Measurements from ENCODE around the gene MNAT1.

The MNAT1 gene

GRCh38 chr14:60865378-60866127 lies 131.0 kb downstream of the MNAT1 start:
- DNase-seq (ENCODE audit: low spot score) (no peak), ATAC-seq (ENCODE audit: low read depth) (no peak)
- Histone ChIP-seq H3K27me3 (ENCODE audit: insufficient read depth, poor library complexity, severe bottlenecking) (no peaks in the 10 kb centered on the region), H3K4me3 (ENCODE audit: severe bottlenecking) (no peak overlapping the region), H3K9me3 (ENCODE audit: severe bottlenecking) (no peaks in the 10 kb centered on the region), H3K36me3 (ENCODE audit: low read depth) (no peaks in the 10 kb centered on the region), H3K27ac (ENCODE audit: poor library complexity, severe bottlenecking) (no peak overlapping the region), H3K4me1 (ENCODE audit: insufficient read depth, poor library complexity, severe bottlenecking) (peaks cover 18% of the 10 kb centered on the region)
- no peak for TF ChIP-seq CTCF (IDR thresholded peaks at IDR 0.05; ENCODE audit: poor library complexity, severe bottlenecking)

GRCh38 chr14:60867503-60868172 lies 133.1 kb downstream of the MNAT1 start:
- Histone ChIP-seq H3K27me3 (ENCODE audit: insufficient read depth, poor library complexity, severe bottlenecking) (no peaks in the 10 kb centered on the region), H3K27ac (ENCODE audit: poor library complexity, severe bottlenecking) (no peak overlapping the region), H3K36me3 (ENCODE audit: low read depth) (no peaks in the 10 kb centered on the region), H3K4me1 (ENCODE audit: insufficient read depth, poor library complexity, severe bottlenecking) (peaks cover 2% of the 10 kb centered on the region), H3K9me3 (ENCODE audit: severe bottlenecking) (no peaks in the 10 kb centered on the region), H3K4me3 (ENCODE audit: severe bottlenecking) (no peak overlapping the region)
- no peak for ATAC-seq (ENCODE audit: low read depth)
- no peak for TF ChIP-seq CTCF (IDR thresholded peaks at IDR 0.05; ENCODE audit: poor library complexity, severe bottlenecking)
- no peak for DNase-seq (ENCODE audit: low spot score)

GRCh38 chr14:60878121-60878520 lies 143.6 kb downstream of the MNAT1 start:
- ATAC-seq (ENCODE audit: low read depth) (no peak), DNase-seq (ENCODE audit: low spot score) (no peak)
- Histone ChIP-seq H3K36me3 (ENCODE audit: low read depth) (peaks cover 19% of the 10 kb centered on the region), H3K27me3 (ENCODE audit: insufficient read depth, poor library complexity, severe bottlenecking) (no peaks in the 10 kb centered on the region), H3K27ac (ENCODE audit: poor library complexity, severe bottlenecking) (no peak overlapping the region), H3K4me3 (ENCODE audit: severe bottlenecking) (no peak overlapping the region), H3K9me3 (ENCODE audit: severe bottlenecking) (no peaks in the 10 kb centered on the region), H3K4me1 (ENCODE audit: insufficient read depth, poor library complexity, severe bottlenecking) (peaks cover 4% of the 10 kb centered on the region)
- TF ChIP-seq CTCF (IDR thresholded peaks at IDR 0.05; ENCODE audit: poor library complexity, severe bottlenecking): no peak

- Histone ChIP-seq H3K4me3 (ENCODE audit: severe bottlenecking) (no peak overlapping the region), H3K36me3 (ENCODE audit: low read depth) (peaks cover 22% of the 10 kb centered on the region), H3K4me1 (ENCODE audit: insufficient read depth, poor library complexity, severe bottlenecking) (peaks cover 4% of the 10 kb centered on the region), H3K27me3 (ENCODE audit: insufficient read depth, poor library complexity, severe bottlenecking) (no peaks in the 10 kb centered on the region), H3K27ac (ENCODE audit: poor library complexity, severe bottlenecking) (no peak overlapping the region), H3K9me3 (ENCODE audit: severe bottlenecking) (no peaks in the 10 kb centered on the region)
- ATAC-seq (ENCODE audit: low read depth) (no peak), DNase-seq (ENCODE audit: low spot score) (no peak)
- TF ChIP-seq CTCF (IDR thresholded peaks at IDR 0.05; ENCODE audit: poor library complexity, severe bottlenecking): no peak
Measured at GRCh38 chr14:60878536-60878935, 144.0 kb downstream of the MNAT1 start.

GRCh38 chr14:60882219-60882618 lies 147.7 kb downstream of the MNAT1 start:
- H3K4me1 ChIP-seq (ENCODE audit: insufficient read depth, poor library complexity, severe bottlenecking): peaks cover 4% of the 10 kb centered on the region
- no peak for TF ChIP-seq CTCF (IDR thresholded peaks at IDR 0.05; ENCODE audit: poor library complexity, severe bottlenecking)
- peaks cover 23% of the 10 kb centered on the region for H3K36me3 ChIP-seq (ENCODE audit: low read depth)
- H3K9me3 ChIP-seq (ENCODE audit: severe bottlenecking): no peaks in the 10 kb centered on the region
- no peak overlapping the region for H3K4me3 ChIP-seq (ENCODE audit: severe bottlenecking)
- no peak for ATAC-seq (ENCODE audit: low read depth)
- H3K27ac ChIP-seq (ENCODE audit: poor library complexity, severe bottlenecking): no peak overlapping the region
- H3K27me3 ChIP-seq (ENCODE audit: insufficient read depth, poor library complexity, severe bottlenecking): no peaks in the 10 kb centered on the region
- DNase-seq (ENCODE audit: low spot score): no peak

Data from RWPE2 (cell line).